Endothelial cell of umbilical vein (primary cell): Measurements from ENCODE around the gene GALNT2. TPM values are rescaled to one million over a fixed set of nuclear protein-coding genes. Genes with fewer than 3 reads are reported as not detected.

ENCODE experiments used
- BruUV-seq: library from RNA; stranded (reverse); fragments of 400-500 nt; replicated peaks from 2 replicates; lab custom pipeline; 2021; lab: Mats Ljungman, UMichigan
- CTCF ChIA-PET: fragments of 300-600, 350-600 bp; sonication (Branson Sonifier 250); formaldehyde crosslinking; loops from one replicate; lab custom pipeline; 2021; ENCODE audit warnings: antibody characterized with exemption, inconsistent platforms; lab: Charles Lee
- POLR2A ChIA-PET: fragments of 300-600, 350-600 bp; sonication (Branson Sonifier 250); formaldehyde crosslinking; loops from one replicate; lab custom pipeline; 2021; ENCODE audit warnings: antibody characterized with exemption, inconsistent platforms; lab: Charles Lee
- DNase-seq: peaks from one replicate; pipeline ENCODE4 v3.0.0-alpha.2; 2011; ENCODE audit warnings: low read depth, low spot score
- FAIRE-seq: peaks from 2 replicates; lab custom pipeline; 2011; peaks lifted over from hg19 to GRCh38; lab: Jason Lieb, UNC
- H2AFZ ChIP-seq: 2 replicates; pipeline ENCODE4 v1.6.0; 2012; ENCODE audit warnings: low read depth, low read length, control low read depth, inconsistent platforms
- H3K27ac ChIP-seq: 2 replicates; pipeline ENCODE4 v1.5.1; 2011; ENCODE audit warnings: low read depth, mild to moderate bottlenecking, control low read depth, low read length, moderate library complexity; ENCODE audit not compliant: insufficient read depth
- H3K27me3 ChIP-seq, 2 experiments: 2 replicates each; pipeline versions ENCODE4 v1.6.0 to v1.6.1; 2011; ENCODE audit warnings: low read length in 2 of 2, mixed read lengths in 1 of 2; ENCODE audit not compliant: control insufficient read depth in 2 of 2, insufficient read depth in 2 of 2
- H3K36me3 ChIP-seq, 2 experiments: 2 replicates in 1 of 2; 3 replicates in 1 of 2; pipeline ENCODE4 v1.5.1; 2011; ENCODE audit warnings: low read length in 2 of 2, mild to moderate bottlenecking in 1 of 2, moderate library complexity in 1 of 2; ENCODE audit not compliant: control insufficient read depth in 2 of 2, insufficient read depth in 2 of 2; ENCODE audit errors: extremely low read depth in 1 of 2
- H3K4me1 ChIP-seq: 3 replicates; pipeline ENCODE4 v1.5.1; 2011; ENCODE audit warnings: mild to moderate bottlenecking, low read length; ENCODE audit not compliant: control insufficient read depth, insufficient read depth; ENCODE audit errors: extremely low read depth
- H3K4me2 ChIP-seq: 2 replicates; pipeline ENCODE4 v1.6.1; 2011; ENCODE audit warnings: low read length, control low read depth, mixed read lengths; ENCODE audit not compliant: insufficient read depth
- H3K4me3 ChIP-seq, 3 experiments: fragments of 200-600 bp in 1 of 3; sonication (generic), shearing (Covaris generic) in 1 of 3; replicated peaks in 1 of 3; 2 replicates each; pipeline ENCODE4 v1.5.1; 2011 to 2016; ENCODE audit warnings: control low read depth in 3 of 3, low read length in 3 of 3, mild to moderate bottlenecking in 2 of 3, inconsistent platforms in 1 of 3, low read depth in 1 of 3, moderate library complexity in 1 of 3; ENCODE audit not compliant: insufficient read depth in 1 of 3
- H3K79me2 ChIP-seq: 2 replicates; pipeline ENCODE4 v1.6.0; 2012; ENCODE audit warnings: low read length, inconsistent platforms; ENCODE audit not compliant: control insufficient read depth, insufficient read depth
- H3K9ac ChIP-seq: replicated peaks from 2 replicates; pipeline ENCODE3; 2011; ENCODE audit warnings: low read length, control low read depth; ENCODE audit not compliant: insufficient read depth; ENCODE audit errors: extremely low read depth
- H3K9me1 ChIP-seq: replicated peaks from 3 replicates; pipeline ENCODE4 v1.6.0; 2011; ENCODE audit warnings: mild to moderate bottlenecking, low read length; ENCODE audit not compliant: control insufficient read depth, insufficient read depth; ENCODE audit errors: extremely low read depth
- H3K9me3 ChIP-seq: replicated peaks from 2 replicates; pipeline ENCODE4 v1.5.1; 2012; ENCODE audit warnings: low read length, inconsistent platforms; ENCODE audit not compliant: control insufficient read depth, insufficient read depth
- H4K20me1 ChIP-seq: replicated peaks from 2 replicates; pipeline ENCODE3; 2011; ENCODE audit warnings: mild to moderate bottlenecking, low read length; ENCODE audit not compliant: control insufficient read depth, insufficient read depth; ENCODE audit errors: extremely low read depth
- CTCF ChIP-seq, 2 donors: IDR thresholded peaks; 1 replicate in 1 of 2; 2 replicates in 1 of 2; pipeline ENCODE4 v1.5.1; 2011; ENCODE audit warnings: low read length in 2 of 2, mild to moderate bottlenecking in 2 of 2, moderate library complexity in 2 of 2, control low read depth in 1 of 2, inconsistent platforms in 1 of 2, low read depth in 1 of 2; ENCODE audit not compliant: insufficient read depth in 1 of 2; ENCODE audit errors: extremely low read depth in 1 of 2
- EZH2 ChIP-seq: IDR thresholded peaks from 2 replicates; pipeline ENCODE4 v1.6.1; 2012; ENCODE audit warnings: borderline replicate concordance, low read depth, mild to moderate bottlenecking, moderate library complexity, low read length, inconsistent platforms; ENCODE audit not compliant: severe bottlenecking
- FOS ChIP-seq: IDR thresholded peaks from 2 replicates; pipeline ENCODE4 v1.6.1; 2011; ENCODE audit warnings: mild to moderate bottlenecking, low read length, moderate library complexity, borderline replicate concordance; ENCODE audit not compliant: insufficient read depth
- GATA2 ChIP-seq: IDR thresholded peaks from 2 replicates; pipeline ENCODE4 v1.7.0; 2011; ENCODE audit warnings: low read depth, mild to moderate bottlenecking, moderate library complexity, mixed read lengths, low read length; ENCODE audit not compliant: insufficient read length, insufficient read depth
- JUN ChIP-seq: IDR thresholded peaks from 2 replicates; pipeline ENCODE4 v1.6.1; 2011; ENCODE audit warnings: borderline replicate concordance, low read depth; ENCODE audit not compliant: insufficient read length, insufficient read depth
- MAX ChIP-seq: IDR thresholded peaks from 2 replicates; pipeline ENCODE4 v1.6.1; 2011; ENCODE audit not compliant: insufficient read depth, insufficient read length
- MYC ChIP-seq: IDR thresholded peaks from one replicate; pipeline ENCODE4 v1.6.1; 2011; ENCODE audit warnings: mild to moderate bottlenecking, low read depth, low read length
- POLR2A ChIP-seq: IDR thresholded peaks from 2 replicates; pipeline ENCODE4 v1.6.1; 2012; ENCODE audit warnings: low read depth, mild to moderate bottlenecking, control low read depth, low read length
- POLR2AphosphoS5 ChIP-seq: IDR thresholded peaks from 2 replicates; pipeline ENCODE4 v1.6.1; 2012; ENCODE audit warnings: low read depth, mild to moderate bottlenecking, control low read depth, low read length, moderate library complexity; ENCODE audit not compliant: insufficient read depth
- dilution Hi-C: fragments of 300-500 bp; cut with MboI; formaldehyde crosslinking; loops from one replicate; pipeline ENCODE4 v1.15.0; 2019; ENCODE audit warnings: low sequenced_read_pairs; ENCODE audit not compliant: extremely low pct_ligation_motif_present
- intact Hi-C: fragments of 100-400 bp; cut with micrococcal nuclease; formaldehyde crosslinking; loops from one replicate; pipeline ENCODE4 v1.10.0; 2022
- polyA plus RNA-seq, 4 experiments: library from polyadenylated mRNA; depleted of rRNA in 3 of 4; stranded (reverse) in 3 of 4; unstranded in 1 of 4; fragments of >200 nt; gene quantifications; 2 replicates each; pipeline versions ENCODE4 v1.2.1 to v1.2.3, GENCODE V29; 2011 to 2012; ENCODE audit warnings: missing spikeins in 1 of 4
- total RNA-seq: library from RNA; stranded (reverse); gene quantifications from 2 replicates; pipeline ENCODE4 v1.2.3, GENCODE V29; 2021

The GALNT2 gene
- total and polyA plus RNA-seq, 2 donors (not counting 3 experiments of a cell fraction or from before 2014, with no cell fraction given) = 56.3 to 77.5 TPM

- Histone ChIP-seq H3K27ac (no peak overlapping the region), H3K27me3 (peaks cover 0 to 5% of the 10 kb centered on the region in 2 experiments), H3K36me3 (no peaks in the 10 kb centered on the region), H3K4me3 (no peak overlapping the region), H4K20me1 (peaks cover 10% of the 10 kb centered on the region), H3K9me3 (no peaks in the 10 kb centered on the region), H3K9me1 (no peaks in the 10 kb centered on the region), H2AFZ (no peak overlapping the region), H3K79me2 (no peaks in the 10 kb centered on the region), H3K4me1 (peaks cover 15% of the 10 kb centered on the region), H3K9ac (no peak overlapping the region), H3K4me2 (no peak overlapping the region)
- no peak for TF ChIP-seq CTCF (IDR thresholded peaks at IDR 0.05; ENCODE audit: extremely low read depth in 1 of 2, insufficient read depth in 1 of 2, low read depth in 1 of 2, low read length in 2 of 2)
- no peak for TF ChIP-seq MYC
- no peak for TF ChIP-seq EZH2
- no peak for TF ChIP-seq POLR2AphosphoS5
- TF ChIP-seq MAX = no peak
- TF ChIP-seq FOS = no peak
- TF ChIP-seq POLR2A = no peak
- TF ChIP-seq JUN = no peak
- no peak for TF ChIP-seq GATA2
- POLR2A ChIA-PET = no interaction called here
- dilution Hi-C loops = no loop called here
- CTCF ChIA-PET = no interaction called here
- intact Hi-C loops = loop anchor here (10.0 kb wide), 1 partner anchor 319 kb away; no protein-coding TSS in a partner anchor
- no TSS peak for BruUV-seq
- DNase-seq (no peak), FAIRE-seq (no peak)
Observed at GRCh38 chr1:230163719-230164118, 96.7 kb downstream of the GALNT2 start.
